Adrenal gland (tissue), 5 donors: Measurements from ENCODE around the gene ADGRA1.

Source experiments
- CTCF ChIP-seq, 6 experiments: fragments of 450-650 bp in 4 of 6; fragments of 200-600 bp in 2 of 6; sonication (generic) in 1 of 6; IDR thresholded peaks; 1 replicate in 5 of 6; 2 replicates in 1 of 6; pipeline versions ENCODE4 v1.5.1 to v1.8.0; 2016 to 2021; ENCODE audit warnings: antibody characterized with exemption in 6 of 6, mild to moderate bottlenecking in 2 of 6, moderate library complexity in 1 of 6
- POLR2A ChIP-seq, 2 donors: fragments of 450-650 bp; IDR thresholded peaks; one replicate each; pipeline ENCODE4 v1.6.1; 2017; ENCODE audit warnings: antibody characterized with exemption in 2 of 2, mild to moderate bottlenecking in 2 of 2, moderate library complexity in 1 of 2
- donor health status: DM: no; HTN: no; CAD: no.

- TF ChIP-seq POLR2A (IDR thresholded peaks at IDR 0.05) (no peak), CTCF (IDR thresholded peaks at IDR 0.05) (no peak)
Observed at GRCh38 chr10:133048926-133049325, 38.8 kb upstream of the ADGRA1 start.
